ENCODE results near the gene ST8SIA5.

The ST8SIA5 gene

DNA sequence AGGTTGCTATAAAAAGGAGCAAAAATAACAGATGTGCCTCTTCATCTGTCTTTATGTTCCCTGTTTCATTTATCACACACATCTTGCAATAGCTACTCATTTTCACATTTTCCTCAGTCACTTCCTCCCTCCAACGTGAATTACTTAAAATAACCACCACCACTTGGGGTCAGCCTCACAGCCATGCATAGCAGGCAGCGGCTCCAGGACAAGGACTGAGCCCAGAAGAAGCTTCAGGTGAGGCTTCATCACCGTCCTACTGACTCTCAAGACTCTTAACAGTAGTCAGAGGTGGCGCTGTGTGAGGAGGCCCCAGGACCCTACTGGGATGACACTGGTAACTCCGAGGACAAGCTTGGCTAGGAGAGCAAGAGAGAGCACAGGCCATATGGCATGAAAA is 15.5 kb upstream of the ST8SIA5 start:
- Histone ChIP-seq H3K9me3 (ENCODE audit: low read length) (no peaks in the 10 kb centered on the region), H4K20me1 (ENCODE audit: insufficient read depth, low read length) (no peaks in the 10 kb centered on the region), H3K4me1 (ENCODE audit: insufficient read depth, low read length, severe bottlenecking) (no peaks in the 10 kb centered on the region), H3K9me2 (ENCODE audit: low read depth, low read length) (no peaks in the 10 kb centered on the region), H3K36me3 (ENCODE audit: insufficient read depth, low read length) (no peaks in the 10 kb centered on the region), H3K4me3 (ENCODE audit: low read depth, low read length, poor library complexity, severe bottlenecking) (no peak overlapping the region), H3K27me3 (ENCODE audit: insufficient read depth, low read length) (no peaks in the 10 kb centered on the region), H3K79me2 (ENCODE audit: insufficient read depth, low read length) (no peaks in the 10 kb centered on the region), H3K9ac (ENCODE audit: low read length) (no peak overlapping the region), H3K4me2 (ENCODE audit: low read length) (no peak overlapping the region), H3F3A (ENCODE audit: insufficient read depth, low read length) (no peaks in the 10 kb centered on the region), H3K27ac (ENCODE audit: low read depth, low read length, poor library complexity, severe bottlenecking) (no peak overlapping the region), H2AFZ (ENCODE audit: low read length) (no peak overlapping the region)
- TF ChIP-seq EZH2 (IDR thresholded peaks at IDR 0.05; ENCODE audit: borderline replicate concordance, low read length): no peak
- TF ChIP-seq, protein P1, sequence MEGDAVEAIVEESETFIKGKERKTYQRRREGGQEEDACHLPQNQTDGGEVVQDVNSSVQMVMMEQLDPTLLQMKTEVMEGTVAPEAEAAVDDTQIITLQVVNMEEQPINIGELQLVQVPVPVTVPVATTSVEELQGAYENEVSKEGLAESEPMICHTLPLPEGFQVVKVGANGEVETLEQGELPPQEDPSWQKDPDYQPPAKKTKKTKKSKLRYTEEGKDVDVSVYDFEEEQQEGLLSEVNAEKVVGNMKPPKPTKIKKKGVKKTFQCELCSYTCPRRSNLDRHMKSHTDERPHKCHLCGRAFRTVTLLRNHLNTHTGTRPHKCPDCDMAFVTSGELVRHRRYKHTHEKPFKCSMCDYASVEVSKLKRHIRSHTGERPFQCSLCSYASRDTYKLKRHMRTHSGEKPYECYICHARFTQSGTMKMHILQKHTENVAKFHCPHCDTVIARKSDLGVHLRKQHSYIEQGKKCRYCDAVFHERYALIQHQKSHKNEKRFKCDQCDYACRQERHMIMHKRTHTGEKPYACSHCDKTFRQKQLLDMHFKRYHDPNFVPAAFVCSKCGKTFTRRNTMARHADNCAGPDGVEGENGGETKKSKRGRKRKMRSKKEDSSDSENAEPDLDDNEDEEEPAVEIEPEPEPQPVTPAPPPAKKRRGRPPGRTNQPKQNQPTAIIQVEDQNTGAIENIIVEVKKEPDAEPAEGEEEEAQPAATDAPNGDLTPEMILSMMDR (IDR thresholded peaks at IDR 0.05; ENCODE audit: low read length): no peak

DNA sequence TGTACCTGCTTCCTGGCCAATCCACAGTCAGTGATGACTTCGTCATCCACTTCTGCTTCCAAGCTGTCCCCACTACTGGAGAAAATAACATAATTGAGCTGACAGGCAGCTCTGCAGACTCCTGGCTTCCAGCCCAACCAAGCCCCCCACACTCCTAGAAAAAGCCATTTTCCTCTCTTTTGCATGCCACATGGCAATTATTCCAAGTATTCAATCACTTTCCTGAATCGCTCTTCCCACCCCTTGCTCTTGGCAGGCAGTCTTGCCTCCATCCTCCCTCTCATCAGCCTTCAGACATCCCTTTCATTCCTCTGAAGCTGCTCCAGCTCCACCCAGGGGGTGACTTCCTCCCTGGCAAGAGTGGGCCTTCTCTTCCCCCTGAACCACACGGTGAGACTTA is 14.3 kb upstream of the ST8SIA5 start:
- Histone ChIP-seq H3K27me3 (ENCODE audit: insufficient read depth, low read length) (no peaks in the 10 kb centered on the region), H4K20me1 (ENCODE audit: insufficient read depth, low read length) (no peaks in the 10 kb centered on the region), H3F3A (ENCODE audit: insufficient read depth, low read length) (no peaks in the 10 kb centered on the region), H3K36me3 (ENCODE audit: insufficient read depth, low read length) (no peaks in the 10 kb centered on the region), H3K27ac (ENCODE audit: low read depth, low read length, poor library complexity, severe bottlenecking) (no peak overlapping the region), H3K79me2 (ENCODE audit: insufficient read depth, low read length) (no peaks in the 10 kb centered on the region), H3K4me2 (ENCODE audit: low read length) (no peak overlapping the region), H3K9me2 (ENCODE audit: low read depth, low read length) (no peaks in the 10 kb centered on the region), H3K9me3 (ENCODE audit: low read length) (no peaks in the 10 kb centered on the region), H2AFZ (ENCODE audit: low read length) (no peak overlapping the region), H3K4me1 (ENCODE audit: insufficient read depth, low read length, severe bottlenecking) (no peaks in the 10 kb centered on the region), H3K4me3 (ENCODE audit: low read depth, low read length, poor library complexity, severe bottlenecking) (no peak overlapping the region), H3K9ac (ENCODE audit: low read length) (no peak overlapping the region)
- no peak for TF ChIP-seq EZH2 (IDR thresholded peaks at IDR 0.05; ENCODE audit: borderline replicate concordance, low read length)
- TF ChIP-seq, protein P1 (IDR thresholded peaks at IDR 0.05; ENCODE audit: low read length): no peak

DNA sequence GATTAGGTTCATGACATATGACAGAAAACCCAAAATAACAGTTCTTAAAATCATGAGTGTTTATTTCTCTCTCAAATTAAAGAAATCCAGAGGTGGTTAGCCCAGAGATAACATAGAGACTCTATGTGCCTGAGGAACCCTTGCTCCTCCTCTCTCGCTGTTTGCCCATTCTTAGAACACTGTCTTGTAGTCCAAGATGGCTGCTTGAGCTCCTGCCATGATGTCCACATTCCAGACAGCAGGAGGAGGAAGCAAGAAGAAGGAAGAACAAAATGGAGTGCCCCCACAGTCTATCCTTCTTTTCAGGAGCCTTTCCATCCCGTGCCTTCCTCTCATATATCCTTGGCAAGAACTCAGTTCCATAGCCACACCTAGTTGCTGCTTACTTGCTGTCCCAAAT is 13.9 kb upstream of the ST8SIA5 start:
- H3K27me3 ChIP-seq (ENCODE audit: insufficient read depth, low read length): no peaks in the 10 kb centered on the region
- no peaks in the 10 kb centered on the region for H3F3A ChIP-seq (ENCODE audit: insufficient read depth, low read length)
- no peak for TF ChIP-seq EZH2 (IDR thresholded peaks at IDR 0.05; ENCODE audit: borderline replicate concordance, low read length)
- TF ChIP-seq, protein P1 (IDR thresholded peaks at IDR 0.05; ENCODE audit: low read length): no peak
- H3K27ac ChIP-seq (ENCODE audit: low read depth, low read length, poor library complexity, severe bottlenecking): no peak overlapping the region
- H3K36me3 ChIP-seq (ENCODE audit: insufficient read depth, low read length): no peaks in the 10 kb centered on the region
- H3K4me2 ChIP-seq (ENCODE audit: low read length): no peak overlapping the region
- H3K4me3 ChIP-seq (ENCODE audit: low read depth, low read length, poor library complexity, severe bottlenecking): no peak overlapping the region
- H3K9me2 ChIP-seq (ENCODE audit: low read depth, low read length): no peaks in the 10 kb centered on the region
- no peaks in the 10 kb centered on the region for H4K20me1 ChIP-seq (ENCODE audit: insufficient read depth, low read length)
- H3K9me3 ChIP-seq (ENCODE audit: low read length): no peaks in the 10 kb centered on the region
- no peak overlapping the region for H3K9ac ChIP-seq (ENCODE audit: low read length)
- no peaks in the 10 kb centered on the region for H3K79me2 ChIP-seq (ENCODE audit: insufficient read depth, low read length)
- no peaks in the 10 kb centered on the region for H3K4me1 ChIP-seq (ENCODE audit: insufficient read depth, low read length, severe bottlenecking)
- H2AFZ ChIP-seq (ENCODE audit: low read length): no peak overlapping the region

Data from OCI-LY1 (cell line).